H1 (cell line): ENCODE measurements around the gene TLE4.

Experiments
- ASH2L ChIP-seq: fragments of 200-600, 300-600 bp; sonication (generic); IDR thresholded peaks from one replicate; pipeline ENCODE4 v1.7.1; 2017; ENCODE audit warnings: low read length
- JUN ChIP-seq: IDR thresholded peaks from 2 replicates; pipeline ENCODE4 v1.6.1; 2011; ENCODE audit warnings: low read depth, mild to moderate bottlenecking, improper control_type of control experiment, low read length
- MAFK ChIP-seq: IDR thresholded peaks from 2 replicates; pipeline ENCODE4 v1.6.1; 2012; ENCODE audit warnings: low read depth, mild to moderate bottlenecking, improper control_type of control experiment, low read length
- POLR2A ChIP-seq, 2 experiments: IDR thresholded peaks; 1 replicate in 1 of 2; 2 replicates in 1 of 2; pipeline ENCODE4 v1.6.1; 2011; ENCODE audit warnings: low read depth in 2 of 2, low read length in 2 of 2, mild to moderate bottlenecking in 2 of 2; ENCODE audit errors: control extremely low read depth in 1 of 2
- RBBP5 ChIP-seq: IDR thresholded peaks from 2 replicates; pipeline ENCODE4 v1.7.1; 2012; ENCODE audit warnings: low read depth, mild to moderate bottlenecking, inconsistent platforms, low read length, moderate library complexity, borderline replicate concordance
- TCF12 ChIP-seq: IDR thresholded peaks from 2 replicates; pipeline ENCODE4 v1.6.1; 2011; ENCODE audit warnings: low read depth, mild to moderate bottlenecking, low read length
- TEAD4 ChIP-seq: IDR thresholded peaks from 2 replicates; pipeline ENCODE4 v1.6.1; 2012; ENCODE audit warnings: low read depth, low read length, inconsistent platforms, mixed read lengths
- YY1 ChIP-seq: IDR thresholded peaks from 2 replicates; pipeline ENCODE4 v1.6.1; 2011; ENCODE audit warnings: low read depth, mild to moderate bottlenecking, low read length
- TF ChIP-seq, protein P1 (sequence below): IDR thresholded peaks from 2 replicates; pipeline ENCODE4 v1.6.1; 2012; ENCODE audit warnings: inconsistent platforms
- TF ChIP-seq, protein P2 (sequence below), 3 experiments: IDR thresholded peaks; 1 replicate in 2 of 3; 2 replicates in 1 of 3; pipeline versions ENCODE4 v1.5.1 to v1.6.1; 2011; ENCODE audit warnings: low read length in 3 of 3, mild to moderate bottlenecking in 3 of 3, inconsistent platforms in 2 of 3, low read depth in 1 of 3, moderate library complexity in 1 of 3; ENCODE audit not compliant: insufficient read depth in 1 of 3; ENCODE audit errors: control extremely low read depth in 1 of 3

GRCh38 chr9:79619930-79620329 is 48.2 kb downstream of the TLE4 start:
- no peak for TF ChIP-seq RBBP5
- TF ChIP-seq JUN: no peak
- TF ChIP-seq, protein P1, sequence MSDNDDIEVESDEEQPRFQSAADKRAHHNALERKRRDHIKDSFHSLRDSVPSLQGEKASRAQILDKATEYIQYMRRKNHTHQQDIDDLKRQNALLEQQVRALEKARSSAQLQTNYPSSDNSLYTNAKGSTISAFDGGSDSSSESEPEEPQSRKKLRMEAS: no peak
- no peak for TF ChIP-seq MAFK
- no peak for TF ChIP-seq YY1
- TF ChIP-seq, protein P2, sequence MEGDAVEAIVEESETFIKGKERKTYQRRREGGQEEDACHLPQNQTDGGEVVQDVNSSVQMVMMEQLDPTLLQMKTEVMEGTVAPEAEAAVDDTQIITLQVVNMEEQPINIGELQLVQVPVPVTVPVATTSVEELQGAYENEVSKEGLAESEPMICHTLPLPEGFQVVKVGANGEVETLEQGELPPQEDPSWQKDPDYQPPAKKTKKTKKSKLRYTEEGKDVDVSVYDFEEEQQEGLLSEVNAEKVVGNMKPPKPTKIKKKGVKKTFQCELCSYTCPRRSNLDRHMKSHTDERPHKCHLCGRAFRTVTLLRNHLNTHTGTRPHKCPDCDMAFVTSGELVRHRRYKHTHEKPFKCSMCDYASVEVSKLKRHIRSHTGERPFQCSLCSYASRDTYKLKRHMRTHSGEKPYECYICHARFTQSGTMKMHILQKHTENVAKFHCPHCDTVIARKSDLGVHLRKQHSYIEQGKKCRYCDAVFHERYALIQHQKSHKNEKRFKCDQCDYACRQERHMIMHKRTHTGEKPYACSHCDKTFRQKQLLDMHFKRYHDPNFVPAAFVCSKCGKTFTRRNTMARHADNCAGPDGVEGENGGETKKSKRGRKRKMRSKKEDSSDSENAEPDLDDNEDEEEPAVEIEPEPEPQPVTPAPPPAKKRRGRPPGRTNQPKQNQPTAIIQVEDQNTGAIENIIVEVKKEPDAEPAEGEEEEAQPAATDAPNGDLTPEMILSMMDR (IDR thresholded peaks at IDR 0.05; ENCODE audit: control extremely low read depth in 1 of 3, insufficient read depth in 1 of 3, low read depth in 1 of 3, low read length in 3 of 3): no peak
- TF ChIP-seq TEAD4: no peak
- TF ChIP-seq TCF12: no peak
- no peak for TF ChIP-seq POLR2A (IDR thresholded peaks at IDR 0.05; ENCODE audit: control extremely low read depth in 1 of 2, low read depth in 2 of 2, low read length in 2 of 2)
- TF ChIP-seq ASH2L: no peak
